Hindlimb muscle (tissue), 1 donor: ENCODE data around the gene MEF2B. TPM values are rescaled to one million over a fixed set of nuclear protein-coding genes. Genes with fewer than 3 reads are reported as not detected.

Experiments used
- DNase-seq: peaks from one replicate; pipeline ENCODE4 v3.0.0-alpha.2; 2013
- polyA plus RNA-seq: library from polyadenylated mRNA; unstranded; fragments of 120-200 nt; gene quantifications from one replicate; pipeline ENCODE4 v1.2.1, GENCODE V29; 2013; ENCODE audit not compliant: insufficient read length

MEF2B gene
- polyA plus RNA-seq, result 2.8 TPM

DNA sequence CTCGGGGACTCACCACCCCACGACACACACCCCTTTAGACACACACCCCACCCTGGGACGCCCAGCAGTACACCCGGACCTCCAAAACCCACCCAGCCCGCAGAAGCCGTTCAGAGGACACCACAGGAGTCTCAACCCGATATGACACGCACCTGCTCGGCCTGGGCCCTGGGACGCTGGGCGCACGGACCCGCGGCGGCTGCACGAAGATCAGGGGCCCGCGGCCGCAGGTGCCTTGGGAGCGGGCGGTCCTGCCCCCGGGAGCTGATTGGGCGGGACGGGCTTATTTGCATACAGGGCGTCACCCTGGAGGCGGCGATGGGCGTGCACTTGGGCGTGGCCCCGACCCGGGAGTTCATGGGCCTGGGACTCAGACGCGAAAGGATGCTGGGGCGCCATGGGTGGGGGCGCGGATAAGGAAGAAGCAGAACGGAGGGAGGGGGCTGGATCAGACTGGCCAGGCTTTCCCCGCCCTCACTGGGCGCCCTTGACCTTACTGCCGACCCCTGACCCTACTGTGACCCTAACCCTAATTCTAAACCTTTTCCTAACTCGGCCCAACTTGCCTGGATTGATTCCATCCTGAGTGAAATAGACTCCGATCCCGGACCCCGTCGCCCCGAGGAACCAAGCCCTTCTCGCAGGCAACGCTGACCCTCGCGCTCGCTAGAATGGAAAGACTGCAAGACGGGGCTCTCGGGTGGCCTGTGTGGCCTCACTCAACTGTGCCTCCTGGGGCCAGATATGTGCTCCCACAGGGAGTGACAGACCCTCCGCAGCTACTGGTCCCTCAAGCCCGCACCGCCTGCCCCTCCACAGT lies at the start of gene MEF2B:
TSS of gene MEF2B (minus strand) at position 211 of the 820 bp plus-strand sequence. CDS start 19,528 bp downstream, outside the sequence.
- no peak for DNase-seq

DNA sequence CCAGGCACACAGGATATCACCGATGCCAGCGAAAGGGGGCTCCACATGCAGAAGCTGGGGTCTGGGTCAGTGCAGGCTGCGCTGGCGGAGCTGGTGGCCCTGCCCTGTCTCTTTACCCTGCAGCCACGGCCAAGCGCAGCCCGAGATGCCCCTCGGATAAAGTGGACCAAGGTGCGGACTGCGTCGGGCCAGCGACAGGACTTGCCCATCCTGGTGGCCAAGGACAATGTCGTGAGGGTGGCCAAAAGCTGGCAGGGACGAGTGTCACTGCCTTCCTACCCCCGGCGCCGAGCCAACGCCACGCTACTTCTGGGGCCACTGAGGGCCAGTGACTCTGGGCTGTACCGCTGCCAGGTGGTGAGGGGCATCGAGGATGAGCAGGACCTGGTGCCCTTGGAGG lies 48.8 kb upstream of the MEF2B start:
- no peak for DNase-seq

DNA sequence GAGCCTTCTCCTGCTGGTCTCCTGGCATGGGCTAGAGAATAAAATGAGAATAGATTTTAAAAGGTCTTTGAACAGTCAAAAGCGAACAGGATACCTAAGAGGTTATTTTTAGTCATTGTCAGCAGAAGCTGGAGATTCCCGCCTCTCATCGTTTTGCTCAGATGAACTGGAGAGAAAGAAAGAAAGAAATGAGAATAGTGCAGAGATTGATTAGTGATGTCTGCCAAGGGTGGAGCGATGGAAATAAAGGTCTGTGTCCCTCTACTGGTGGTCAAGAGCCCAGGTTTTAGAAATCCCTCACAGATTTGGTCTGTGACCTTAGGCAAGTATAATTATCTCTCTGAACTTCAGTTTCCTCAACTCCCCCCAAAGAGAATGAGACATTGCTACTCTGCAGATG lies 47.0 kb upstream of the MEF2B start:
- no peak for DNase-seq

DNA sequence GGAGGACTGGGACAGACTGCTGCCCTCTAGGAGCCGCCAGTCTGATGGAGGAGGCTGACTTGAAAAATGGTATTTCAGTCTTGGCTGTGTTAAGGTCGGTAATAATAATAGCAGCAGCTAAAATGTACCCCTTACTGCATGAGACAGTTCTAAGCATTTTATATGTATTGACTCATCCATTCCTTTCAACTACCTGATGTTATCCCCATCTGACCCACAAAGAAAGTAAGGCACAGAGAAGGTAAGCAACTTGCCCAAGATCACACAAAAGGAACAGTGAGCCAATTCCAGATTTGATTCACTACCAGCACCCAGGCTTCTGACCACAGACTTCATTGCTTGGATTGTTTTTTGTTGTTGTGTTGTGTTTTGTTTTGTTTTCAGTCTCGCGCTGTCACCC lies 45.7 kb upstream of the MEF2B start:
- no peak for DNase-seq

DNA sequence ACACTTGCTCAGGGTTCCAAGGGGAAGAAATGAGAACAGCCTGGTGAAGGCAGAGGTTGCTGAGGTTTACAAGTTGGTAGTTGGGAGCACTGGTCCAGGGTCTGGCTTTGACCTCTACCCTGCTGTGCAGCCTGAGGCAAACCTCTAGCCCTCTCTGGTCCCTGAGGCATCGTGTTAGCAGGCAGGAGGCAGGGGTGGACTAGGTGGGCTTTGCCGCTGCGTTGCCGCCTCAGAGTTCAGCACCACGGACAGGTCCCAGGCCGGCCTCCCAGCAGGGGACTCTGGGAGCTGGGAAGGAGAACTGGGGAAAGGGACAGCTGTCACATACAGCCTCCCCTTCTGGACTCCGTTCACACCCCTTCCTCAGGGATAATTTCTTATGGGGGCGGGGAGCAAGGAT lies 44.8 kb upstream of the MEF2B start:
- peak; percentile 54 for DNase-seq

DNA sequence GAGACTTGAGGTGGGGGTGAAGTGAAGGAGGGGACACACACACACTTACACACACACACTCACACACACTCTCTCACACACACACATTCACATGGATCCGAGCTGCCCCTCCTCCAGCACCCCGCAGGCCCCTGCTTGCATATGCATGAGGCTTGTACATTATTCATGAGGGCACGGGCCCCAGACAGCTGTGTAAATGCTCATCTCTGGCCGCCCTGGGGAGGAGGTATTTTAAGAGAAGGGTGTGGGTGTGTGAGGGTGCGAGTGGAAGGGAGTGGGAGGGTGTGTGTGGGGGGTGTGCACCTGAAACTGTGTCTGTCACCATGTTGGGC lies 44.1 kb upstream of the MEF2B start:
- DNase-seq, result no peak

DNA sequence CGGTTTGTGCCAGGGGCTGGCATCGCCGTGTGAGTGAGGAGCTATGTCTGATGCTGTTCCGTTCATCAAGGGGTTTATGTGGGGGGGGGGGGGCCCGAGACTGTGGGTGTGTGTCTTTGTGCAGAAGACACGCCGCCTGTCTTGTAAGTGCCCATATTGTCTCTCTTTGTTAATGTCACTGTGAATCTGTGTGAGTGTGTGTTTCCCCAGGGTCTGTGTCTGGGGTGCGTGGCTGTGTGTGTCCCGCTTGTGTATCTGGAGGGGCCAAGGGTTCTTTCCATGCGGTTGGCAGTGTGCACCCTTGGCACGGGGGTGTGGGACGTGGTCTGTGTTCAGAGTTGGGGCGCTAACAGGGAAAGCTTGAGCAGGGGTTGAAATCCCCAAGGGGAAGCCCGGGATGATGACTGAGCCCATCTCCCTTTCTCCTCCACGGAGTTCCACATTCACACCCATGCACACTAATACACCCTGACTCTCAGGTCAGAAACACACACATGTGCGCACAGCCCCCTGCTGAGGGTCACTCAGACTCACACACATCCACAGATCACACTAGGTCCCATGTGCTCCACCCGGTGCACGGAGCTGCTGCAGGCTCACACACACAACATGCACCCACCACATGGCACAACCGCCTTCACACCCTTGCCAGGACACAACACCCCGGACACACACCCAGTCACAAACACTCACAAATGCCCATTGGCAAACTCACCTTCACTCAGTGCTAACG lies 43.5 kb upstream of the MEF2B start:
- no peak for DNase-seq

DNA sequence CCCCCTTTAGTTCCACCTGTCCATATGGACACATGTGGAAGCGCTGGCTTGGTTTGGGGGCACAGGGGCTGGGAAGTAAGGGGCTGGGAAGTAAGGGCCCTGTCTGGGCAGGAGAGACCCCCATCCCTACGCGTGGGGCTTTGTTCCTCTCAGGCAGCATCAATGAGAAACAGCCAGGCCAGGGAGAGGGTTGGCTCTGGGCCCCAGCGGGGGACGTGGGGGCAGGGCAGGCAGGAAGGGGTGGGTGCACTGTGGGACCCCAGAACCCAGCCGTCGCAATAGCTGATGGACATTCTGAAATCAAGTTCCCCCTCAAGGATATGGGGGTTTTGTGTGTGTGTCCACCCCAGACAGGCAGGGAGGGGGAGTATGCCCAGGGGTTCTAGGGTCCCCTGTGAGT lies 42.9 kb upstream of the MEF2B start:
- DNase-seq, result no peak

DNA sequence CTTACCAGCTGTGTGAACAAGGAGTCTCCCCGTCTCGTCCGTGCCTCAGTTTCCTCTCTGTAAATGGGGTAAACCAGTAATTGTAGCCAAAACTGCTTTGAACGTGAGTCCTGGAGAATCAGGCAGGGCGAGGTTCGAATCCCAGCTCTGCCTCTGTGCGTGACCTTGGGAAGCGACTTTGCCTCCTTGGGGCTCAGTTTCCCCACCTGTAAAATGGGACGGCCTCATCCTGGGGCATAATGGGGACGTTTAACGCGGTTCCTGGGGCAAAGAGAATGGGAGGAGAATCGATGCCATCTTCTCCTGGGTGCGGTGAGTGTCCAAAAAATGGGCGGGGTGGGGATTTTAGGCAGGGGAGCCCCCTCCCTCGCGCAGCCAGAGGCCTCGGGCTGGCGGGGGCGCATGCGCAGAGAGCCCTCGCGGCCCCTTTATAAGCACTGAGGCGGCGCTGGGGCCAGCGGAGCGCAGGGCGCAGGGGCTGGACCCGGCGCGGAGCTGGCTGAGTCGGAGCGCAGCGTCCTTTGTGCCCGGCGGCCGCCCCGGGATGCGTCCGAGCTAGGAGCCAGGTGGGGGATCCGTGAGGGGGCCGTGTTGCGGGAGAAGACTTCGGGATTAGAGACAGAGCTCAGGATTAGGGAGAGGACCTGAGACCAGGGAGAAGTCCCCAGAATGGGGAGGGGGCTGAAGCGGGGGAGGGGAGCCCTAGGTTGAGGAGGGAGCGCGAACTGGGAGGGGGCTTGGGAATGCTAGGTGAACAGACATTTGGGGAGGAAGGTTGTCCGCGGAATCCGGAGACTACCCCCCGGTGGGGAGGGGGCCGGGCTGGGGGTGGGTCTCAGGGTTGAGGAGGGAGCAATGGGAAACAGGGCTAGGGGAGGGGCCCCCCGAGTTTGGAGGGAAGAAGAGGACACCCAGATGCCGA lies 41.7 kb upstream of the MEF2B start, which contains the start of gene NCAN:
TSS of gene NCAN (plus strand) at position 460 of the 922 bp plus-strand sequence. CDS start 4,996 bp downstream, outside the sequence.
- DNase-seq, result no peak

DNA sequence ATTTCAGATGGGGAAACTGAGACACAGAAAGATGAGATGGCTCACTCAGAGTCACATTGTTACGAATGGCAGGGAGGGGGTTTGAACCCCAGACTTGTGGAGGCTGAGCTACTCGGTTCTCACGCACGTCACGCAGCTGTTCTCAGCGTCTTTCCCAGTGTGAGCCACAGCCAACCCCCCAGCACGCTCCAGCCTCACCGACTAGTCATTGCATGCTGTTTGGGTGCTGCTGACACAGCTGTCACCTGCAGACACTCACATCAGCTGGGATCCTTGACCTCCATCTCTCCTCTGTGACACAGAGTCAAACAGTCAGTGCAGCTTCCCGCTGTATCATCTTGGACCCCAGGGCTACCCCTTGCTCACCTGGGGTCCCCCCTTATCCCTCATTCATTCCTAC lies 39.3 kb upstream of the MEF2B start:
- no peak for DNase-seq

DNA sequence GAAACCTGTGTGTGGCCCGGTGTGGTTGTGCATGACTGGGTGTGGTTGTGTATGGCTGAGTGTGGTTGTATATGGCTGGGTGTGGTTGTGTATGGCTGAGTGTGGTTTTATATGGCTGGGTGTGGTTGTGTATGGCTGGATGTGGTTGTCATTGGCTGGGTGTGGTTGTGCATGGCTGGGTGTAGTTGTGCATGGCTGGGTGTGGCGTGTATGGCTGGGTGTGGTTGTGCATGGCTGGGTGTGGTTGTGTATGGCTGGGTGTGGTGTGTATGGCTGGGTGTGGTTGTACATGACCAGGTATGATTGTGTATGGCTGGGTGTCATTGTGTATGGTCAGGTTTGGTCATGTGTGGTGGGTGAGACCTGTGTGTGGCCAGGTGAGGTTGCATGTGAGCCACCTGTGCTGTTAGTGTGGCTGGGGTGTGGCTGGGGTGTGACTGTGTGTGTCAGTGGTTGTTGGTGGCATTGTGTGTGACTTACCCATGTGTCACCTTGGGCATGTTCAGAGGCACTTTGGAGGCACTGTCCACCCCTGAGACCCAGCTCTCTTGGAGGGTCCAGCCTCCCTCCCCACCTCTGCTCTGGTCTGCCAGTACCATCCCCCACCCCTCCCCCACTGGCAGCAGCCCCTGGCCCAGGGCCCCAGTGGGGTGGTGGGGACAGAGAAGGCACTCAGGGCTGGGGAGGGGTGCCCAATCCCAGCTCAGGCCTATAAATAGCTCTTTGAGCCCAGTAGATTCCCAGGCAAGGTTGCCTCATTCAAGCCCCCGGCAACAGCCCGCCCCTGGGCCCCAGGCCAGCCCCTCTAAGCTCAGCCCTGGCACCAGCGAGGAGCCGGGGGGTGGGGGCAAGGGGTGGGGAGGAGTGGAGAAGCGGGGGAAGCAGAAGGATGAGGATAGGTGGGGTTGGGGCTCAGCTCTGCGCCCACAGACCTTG lies 37.8 kb upstream of the MEF2B start:
- DNase-seq, result no peak

DNA sequence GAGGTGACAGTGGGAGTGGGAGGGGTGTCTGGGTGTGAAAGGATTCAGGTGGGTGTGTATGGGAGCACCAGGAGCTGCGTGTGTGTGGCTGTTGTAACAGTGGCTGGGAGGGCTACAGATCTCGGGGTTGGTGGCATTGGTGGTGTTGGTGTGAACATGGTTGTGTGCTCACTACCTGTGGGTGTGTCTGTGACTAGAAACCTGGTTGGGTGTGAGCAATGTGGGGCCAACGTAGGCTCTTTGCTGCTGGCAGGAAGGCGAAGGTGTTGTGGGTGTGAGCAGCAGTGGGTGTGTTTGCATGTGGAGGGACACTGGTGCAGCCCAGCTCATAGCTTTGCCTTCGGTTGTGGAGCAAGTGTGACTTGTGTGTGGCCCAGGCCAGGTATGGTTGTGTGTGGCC lies 36.9 kb upstream of the MEF2B start:
- no peak for DNase-seq

DNA sequence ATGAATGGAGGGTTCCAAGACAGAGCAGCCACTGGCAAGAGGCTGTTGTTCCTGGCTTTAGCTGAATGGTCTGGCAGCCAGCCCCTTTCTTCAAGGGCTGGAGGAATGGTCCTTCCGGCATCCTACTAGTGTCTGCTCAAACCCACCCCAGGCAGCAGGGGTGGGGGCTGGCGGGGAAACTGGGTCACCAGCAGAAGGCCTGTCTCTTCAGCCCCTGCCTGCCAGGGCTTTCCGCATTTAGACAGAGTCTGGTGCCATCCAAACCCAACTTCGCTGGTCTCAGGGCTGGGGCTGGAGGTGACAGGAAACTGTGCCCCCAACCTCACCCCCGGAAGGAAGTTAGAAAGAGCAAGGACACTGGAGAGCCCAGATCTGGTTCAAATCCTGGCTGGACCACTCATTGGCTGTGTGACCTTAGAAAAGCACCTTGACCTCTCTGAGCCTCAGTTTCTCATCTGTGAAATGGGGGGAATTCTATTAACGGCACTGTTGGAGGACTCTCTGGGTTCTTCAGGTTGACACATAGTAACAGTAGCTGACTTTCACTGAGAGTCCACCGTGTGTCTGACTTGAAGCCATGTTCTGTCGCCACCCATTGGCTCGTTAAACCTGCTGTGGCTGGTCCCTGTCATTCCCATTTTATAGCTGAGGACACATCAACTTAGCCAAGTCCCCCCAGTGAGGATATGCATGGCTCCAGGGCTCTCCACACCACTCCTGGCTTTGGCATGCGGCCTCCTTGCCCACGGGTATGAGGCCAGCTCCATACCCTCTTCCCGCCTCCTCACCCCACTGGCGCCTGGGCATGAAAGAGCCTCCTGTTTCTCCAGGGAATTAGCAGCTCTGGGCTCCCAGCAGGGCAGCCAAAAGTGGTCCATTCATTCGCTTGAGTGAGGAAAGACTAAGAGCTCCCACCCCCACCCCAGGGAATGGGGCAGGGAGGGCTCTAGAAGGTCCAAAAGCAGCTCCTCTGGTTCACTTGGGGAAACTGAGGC lies 35.6 kb upstream of the MEF2B start:
- DNase-seq, result no peak

DNA sequence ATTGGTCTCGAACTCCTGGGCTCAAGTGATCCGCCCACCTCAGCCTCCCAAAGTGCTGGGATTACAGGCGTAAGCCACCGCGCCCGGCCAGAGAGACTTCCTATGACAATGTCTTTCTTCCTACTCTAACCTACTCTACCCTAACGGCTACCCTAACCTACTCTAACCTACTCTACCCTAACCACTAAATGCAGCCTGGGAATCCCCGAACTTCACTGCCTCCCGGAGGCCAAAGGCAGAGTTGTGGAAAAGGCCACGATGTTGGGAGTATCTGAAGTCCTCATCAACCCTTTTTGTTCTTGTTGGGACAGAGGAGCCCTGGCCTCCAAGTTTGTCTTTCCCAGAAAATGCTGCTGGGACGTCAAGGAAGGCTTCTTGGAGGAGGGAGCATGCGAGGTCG lies 34.1 kb upstream of the MEF2B start:
- DNase-seq, result no peak

DNA sequence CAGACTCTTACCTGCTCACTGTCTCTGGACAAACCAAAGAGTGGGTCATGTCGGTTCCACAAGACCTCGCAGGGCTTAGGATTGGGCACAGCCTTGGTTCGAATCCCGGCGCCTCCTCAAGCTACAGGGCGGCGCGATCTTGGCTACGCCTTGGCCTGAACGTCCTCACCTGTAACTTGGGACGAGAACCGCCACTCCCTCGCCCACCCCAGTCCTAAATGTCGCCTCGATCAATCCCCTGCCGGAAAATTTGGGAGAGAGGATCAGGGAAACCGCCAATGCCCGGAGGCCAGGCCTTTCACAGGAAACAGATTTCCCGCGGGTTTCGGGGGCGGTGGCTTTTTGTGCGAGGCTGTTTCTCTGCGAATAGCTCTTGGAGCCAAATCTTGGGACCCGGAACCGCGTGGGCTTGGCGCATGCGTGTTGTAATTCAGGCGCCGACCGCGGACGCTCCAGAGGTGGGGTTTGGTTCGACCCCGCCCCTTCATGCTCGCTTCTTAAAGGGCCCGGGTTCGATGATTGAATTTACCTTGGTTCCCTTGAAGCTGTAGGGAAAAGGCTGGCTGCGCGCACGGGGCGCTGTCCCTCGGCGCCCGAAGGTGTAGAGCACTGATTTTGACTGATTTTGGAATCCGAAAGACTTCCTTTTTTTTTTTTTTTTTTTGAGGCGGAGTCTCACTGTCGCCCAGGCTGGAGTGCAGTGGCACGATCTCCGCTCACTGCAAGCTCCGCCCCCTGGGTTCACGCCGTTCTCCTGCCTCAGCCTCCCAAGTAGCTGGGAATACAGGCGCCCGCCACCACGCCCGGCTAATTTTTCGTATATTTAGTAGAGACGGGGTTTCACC lies 33.2 kb upstream of the MEF2B start, which contains the start of gene NR2C2AP:
TSS of gene NR2C2AP (minus strand) at position 403 of the 845 bp plus-strand sequence. CDS start at position 49, 354 bp downstream.
- DNase-seq, result peak; percentile 90

DNA sequence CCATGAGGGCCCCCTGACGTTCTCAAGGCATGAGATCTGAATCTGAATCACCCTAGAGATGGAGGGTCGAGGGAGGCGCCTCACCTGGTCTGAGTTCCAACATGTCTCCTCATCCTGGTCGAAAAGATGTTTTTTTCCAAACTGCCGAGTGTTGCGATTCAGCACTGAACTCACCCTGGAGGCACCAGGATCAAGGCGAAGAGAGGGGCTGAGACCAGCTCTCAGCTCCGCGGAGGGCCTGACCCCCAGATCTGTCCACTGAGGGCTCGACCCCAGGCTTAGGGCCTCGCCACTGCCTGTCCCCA lies 32.6 kb upstream of the MEF2B start:
- no peak for DNase-seq

DNA sequence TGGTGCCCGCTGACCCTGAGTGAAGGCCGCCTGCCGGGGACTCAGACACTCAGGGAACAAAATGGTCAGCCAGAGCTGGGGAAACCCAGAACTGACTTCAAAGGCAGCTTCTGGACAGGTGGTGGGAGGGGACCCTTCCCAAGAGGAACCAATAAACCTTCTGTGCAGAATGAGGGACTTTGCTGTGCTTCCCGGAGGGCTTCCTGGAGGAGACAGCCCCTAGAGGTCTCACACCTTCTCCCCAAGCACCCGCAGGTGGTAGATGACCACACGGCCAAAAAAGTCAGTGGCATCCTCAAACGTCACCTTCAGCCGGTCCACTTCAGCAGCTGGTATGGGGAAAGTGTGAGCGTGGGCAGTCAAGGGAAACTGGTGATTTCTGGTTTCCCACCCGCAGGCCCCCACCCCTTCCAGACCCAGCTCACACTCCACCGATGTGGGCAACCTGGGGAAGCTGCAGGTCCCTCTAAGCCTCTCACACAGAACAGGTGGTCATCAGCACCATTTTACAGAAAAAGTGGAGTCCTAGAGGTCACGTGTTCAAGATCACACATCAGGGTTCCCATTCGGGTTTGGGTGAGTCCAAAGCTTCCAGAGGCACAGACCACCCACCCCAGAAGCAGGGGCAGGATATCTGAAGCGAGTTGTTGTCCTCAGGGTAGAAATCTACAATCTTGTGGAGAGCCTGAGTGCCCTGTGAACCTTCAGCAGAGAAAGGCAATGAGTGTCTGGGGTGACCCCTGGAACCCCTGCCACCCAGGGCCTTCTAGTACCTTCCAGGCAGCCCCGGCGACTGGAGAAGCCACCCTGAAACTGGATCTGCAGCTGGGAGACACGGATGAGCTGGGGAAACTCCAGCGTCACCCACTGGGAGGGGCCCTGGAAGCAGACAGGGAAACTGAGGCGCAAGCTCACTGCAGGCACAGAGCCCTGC lies 31.9 kb upstream of the MEF2B start:
- DNase-seq, result no peak

DNA sequence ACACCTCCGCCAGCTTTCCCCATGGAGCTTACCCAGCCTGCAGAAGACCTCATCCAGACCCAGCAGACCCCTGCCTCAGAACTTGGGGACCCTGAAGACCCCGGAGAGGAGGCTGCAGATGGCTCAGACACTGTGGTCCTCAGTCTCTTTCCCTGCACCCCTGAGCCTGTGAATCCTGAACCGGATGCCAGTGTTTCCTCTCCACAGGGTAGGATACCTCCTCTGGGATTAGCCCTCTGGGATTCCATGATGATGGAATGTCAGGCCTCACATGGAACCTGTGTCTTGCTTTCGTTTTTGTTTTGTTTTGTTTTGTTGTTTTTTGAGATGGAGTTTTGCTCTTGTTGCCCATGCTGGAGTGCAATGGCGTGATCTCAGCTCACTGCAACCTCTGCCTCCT lies 23.9 kb upstream of the MEF2B start:
- DNase-seq, result no peak
